Tibial artery (tissue), 4 donors: ENCODE data around the gene EXD2.

Experiments
- DNase-seq, 2 donors: peaks; one replicate each; pipeline ENCODE4 v3.0.0-alpha.2; 2019
- H3K27ac ChIP-seq, 2 donors: fragments of 200-600 bp; sonication (generic) in 1 of 2; 1 replicate in 1 of 2; 2 replicates in 1 of 2; pipeline ENCODE4 v1.5.1; 2018 to 2019; ENCODE audit warnings: mild to moderate bottlenecking in 1 of 2
- H3K27me3 ChIP-seq, 2 donors: fragments of 200-600 bp; sonication (generic) in 1 of 2; one replicate each; pipeline versions ENCODE4 v1.5.1 to v1.6.0; 2016 to 2019
- H3K36me3 ChIP-seq, 3 donors: fragments of 200-600 bp; sonication (generic) in 2 of 3; one replicate each; pipeline ENCODE4 v1.5.1; 2016 to 2019; ENCODE audit warnings: mild to moderate bottlenecking in 2 of 3
- H3K4me1 ChIP-seq, 4 donors: fragments of 200-600 bp; sonication (generic) in 2 of 4; 1 replicate in 3 of 4; 2 replicates in 1 of 4; pipeline ENCODE4 v1.5.1; 2016 to 2019
- H3K4me3 ChIP-seq, 2 donors: fragments of 200-600 bp; sonication (generic) in 1 of 2; 1 replicate in 1 of 2; 2 replicates in 1 of 2; pipeline ENCODE4 v1.5.1; 2018 to 2019; ENCODE audit warnings: mild to moderate bottlenecking in 2 of 2
- H3K9me3 ChIP-seq, 3 donors: fragments of 200-600 bp; sonication (generic) in 1 of 3; one replicate each; pipeline ENCODE4 v1.5.1; 2016 to 2019
- intact Hi-C: fragments of 100-400 bp; cut with DNase I; formaldehyde crosslinking; loops from one replicate; pipeline ENCODE4 v1.15.0; 2023; ENCODE audit warnings: low total_unique reads
- TF ChIP-seq, protein P1 (sequence below), 2 experiments: fragments of 200-600 bp in 1 of 2; fragments of 450-650 bp in 1 of 2; IDR thresholded peaks; one replicate each; pipeline ENCODE4 v1.5.1; 2017 to 2019; ENCODE audit warnings: antibody characterized with exemption in 2 of 2, mild to moderate bottlenecking in 1 of 2, moderate library complexity in 1 of 2

EXD2 gene

DNA sequence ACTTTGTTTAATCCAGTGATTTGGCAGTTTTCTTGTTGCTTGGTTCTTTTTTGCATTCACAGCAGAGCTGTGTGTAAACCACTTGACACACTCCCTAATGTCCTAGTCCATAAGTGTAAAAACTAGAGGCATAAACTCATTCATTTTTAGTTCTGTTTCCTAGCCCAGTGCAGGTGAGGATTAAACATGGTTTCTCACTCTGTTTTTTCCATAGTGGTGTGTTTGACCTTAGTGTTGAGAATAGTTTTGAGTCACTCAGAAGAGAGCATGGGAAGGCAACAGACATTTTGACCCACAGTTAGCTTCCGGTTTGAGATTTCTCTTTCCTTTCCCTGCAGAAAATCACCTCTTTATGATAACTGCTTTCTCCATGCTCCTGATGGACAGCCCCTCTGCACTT is 44.4 kb downstream of the EXD2 start:
- DNase-seq = no peak
- Histone ChIP-seq H3K36me3 (peaks cover 47 to 80% (median 66%) of the 10 kb centered on the region in 3 donors), H3K27ac (no peak overlapping the region), H3K4me3 (no peak overlapping the region), H3K27me3 (no peaks in the 10 kb centered on the region), H3K9me3 (no peaks in the 10 kb centered on the region), H3K4me1 (no peaks in the 10 kb centered on the region)
- TF ChIP-seq, protein P1, sequence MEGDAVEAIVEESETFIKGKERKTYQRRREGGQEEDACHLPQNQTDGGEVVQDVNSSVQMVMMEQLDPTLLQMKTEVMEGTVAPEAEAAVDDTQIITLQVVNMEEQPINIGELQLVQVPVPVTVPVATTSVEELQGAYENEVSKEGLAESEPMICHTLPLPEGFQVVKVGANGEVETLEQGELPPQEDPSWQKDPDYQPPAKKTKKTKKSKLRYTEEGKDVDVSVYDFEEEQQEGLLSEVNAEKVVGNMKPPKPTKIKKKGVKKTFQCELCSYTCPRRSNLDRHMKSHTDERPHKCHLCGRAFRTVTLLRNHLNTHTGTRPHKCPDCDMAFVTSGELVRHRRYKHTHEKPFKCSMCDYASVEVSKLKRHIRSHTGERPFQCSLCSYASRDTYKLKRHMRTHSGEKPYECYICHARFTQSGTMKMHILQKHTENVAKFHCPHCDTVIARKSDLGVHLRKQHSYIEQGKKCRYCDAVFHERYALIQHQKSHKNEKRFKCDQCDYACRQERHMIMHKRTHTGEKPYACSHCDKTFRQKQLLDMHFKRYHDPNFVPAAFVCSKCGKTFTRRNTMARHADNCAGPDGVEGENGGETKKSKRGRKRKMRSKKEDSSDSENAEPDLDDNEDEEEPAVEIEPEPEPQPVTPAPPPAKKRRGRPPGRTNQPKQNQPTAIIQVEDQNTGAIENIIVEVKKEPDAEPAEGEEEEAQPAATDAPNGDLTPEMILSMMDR (IDR thresholded peaks at IDR 0.05) = no peak
- intact Hi-C loops = no loop called here

- Histone ChIP-seq H3K36me3 (peaks cover 44 to 82% (median 65%) of the 10 kb centered on the region in 3 donors), H3K4me3 (no peak overlapping the region), H3K27me3 (no peaks in the 10 kb centered on the region), H3K4me1 (no peaks in the 10 kb centered on the region), H3K9me3 (no peaks in the 10 kb centered on the region), H3K27ac (no peak overlapping the region)
- TF ChIP-seq, protein P1 (IDR thresholded peaks at IDR 0.05) = no peak
- intact Hi-C loops = no loop called here
- no peak for DNase-seq
Observed at GRCh38 chr14:69237142-69237541, 45.8 kb downstream of the EXD2 start.

- TF ChIP-seq, protein P1 (IDR thresholded peaks at IDR 0.05) = no peak
- Histone ChIP-seq H3K27me3 (no peaks in the 10 kb centered on the region), H3K9me3 (no peaks in the 10 kb centered on the region), H3K27ac (no peak overlapping the region), H3K4me3 (no peak overlapping the region), H3K4me1 (no peaks in the 10 kb centered on the region), H3K36me3 (peaks cover 44 to 82% (median 65%) of the 10 kb centered on the region in 3 donors)
- DNase-seq = no peak
- intact Hi-C loops = no loop called here
Observed at GRCh38 chr14:69237584-69237983, 46.3 kb downstream of the EXD2 start.

DNA sequence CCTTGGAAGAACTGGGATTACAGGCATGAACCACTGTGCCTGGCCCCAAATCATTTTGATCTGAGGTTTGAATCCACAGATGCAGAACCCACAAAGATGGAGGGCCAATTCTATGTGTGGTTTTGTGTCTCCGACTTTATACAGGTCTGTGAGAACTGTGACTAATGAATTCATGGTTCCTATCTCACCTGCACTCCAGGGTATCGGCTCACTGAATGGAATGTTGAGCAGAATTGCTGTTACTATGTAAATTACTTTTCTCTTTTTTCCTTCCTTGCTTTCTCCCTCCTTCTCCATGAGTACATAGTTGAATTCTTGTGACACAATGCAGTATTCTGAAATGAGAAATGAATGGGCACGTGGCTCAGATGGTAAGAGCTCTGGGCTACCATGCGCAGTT is 47.6 kb downstream of the EXD2 start:
- DNase-seq = no peak
- Histone ChIP-seq H3K27me3 (no peaks in the 10 kb centered on the region), H3K9me3 (no peaks in the 10 kb centered on the region), H3K36me3 (peaks cover 44 to 81% (median 65%) of the 10 kb centered on the region in 3 donors), H3K27ac (no peak overlapping the region), H3K4me1 (no peaks in the 10 kb centered on the region), H3K4me3 (no peak overlapping the region)
- TF ChIP-seq, protein P1 (IDR thresholded peaks at IDR 0.05) = no peak
- intact Hi-C loops = no loop called here

DNA sequence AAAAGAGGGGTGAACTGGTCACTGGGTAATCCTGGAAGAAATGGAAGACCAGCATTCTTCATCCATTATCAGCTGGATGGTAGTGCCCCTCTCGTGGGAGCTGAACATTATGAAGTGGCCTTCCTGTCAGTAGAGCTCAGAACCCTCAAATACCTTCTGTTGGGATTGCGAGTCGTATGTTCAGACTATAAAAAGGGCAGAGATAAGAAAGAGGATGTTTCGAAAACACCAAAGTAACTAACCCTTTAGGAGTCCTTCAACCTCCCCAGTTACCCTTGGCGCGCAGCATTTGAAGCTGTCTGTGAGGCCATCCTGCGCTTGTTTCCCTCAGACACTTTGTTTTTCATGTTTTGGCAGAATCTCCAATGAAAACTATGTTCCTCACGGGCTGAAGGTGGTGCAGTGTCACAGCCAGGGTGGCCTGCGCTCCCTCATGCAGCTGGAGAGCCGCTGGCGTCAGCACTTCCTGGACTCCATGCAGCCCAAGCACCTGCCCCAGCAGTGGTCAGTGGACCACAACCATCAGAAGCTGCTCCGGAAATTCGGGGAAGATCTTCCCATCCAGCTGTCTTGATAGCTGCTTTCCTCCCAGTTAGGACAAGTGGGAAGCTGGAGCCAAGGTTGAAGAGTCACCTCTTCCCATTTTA is 49.4 kb downstream of the EXD2 start:
- no peak for DNase-seq
- intact Hi-C loops = loop anchor here (5.0 to 10.0 kb wide), 2 partner anchors 122 to 334 kb away; partner anchors contain the start of gene CCDC177
- H3K36me3 ChIP-seq = peaks cover 38 to 69% (median 57%) of the 10 kb centered on the region in 3 donors
- H3K27me3 ChIP-seq = no peaks in the 10 kb centered on the region
- TF ChIP-seq, protein P1 (IDR thresholded peaks at IDR 0.05) = no peak
- H3K4me1 ChIP-seq = no peaks in the 10 kb centered on the region
- no peak overlapping the region for H3K27ac ChIP-seq
- no peak overlapping the region for H3K4me3 ChIP-seq
- H3K9me3 ChIP-seq = no peaks in the 10 kb centered on the region
